ENCODE data around the gene SPECC1L. TPM values are rescaled to one million over a fixed set of nuclear protein-coding genes. Genes with fewer than 3 reads are reported as not detected.

Gene SPECC1L
- total and polyA plus RNA-seq, 10 of the 15 experiments (the other 5 are each of a cell fraction or from before 2014, with no cell fraction given) = 1.9 to 40.6 (median 19.1) TPM

DNA sequence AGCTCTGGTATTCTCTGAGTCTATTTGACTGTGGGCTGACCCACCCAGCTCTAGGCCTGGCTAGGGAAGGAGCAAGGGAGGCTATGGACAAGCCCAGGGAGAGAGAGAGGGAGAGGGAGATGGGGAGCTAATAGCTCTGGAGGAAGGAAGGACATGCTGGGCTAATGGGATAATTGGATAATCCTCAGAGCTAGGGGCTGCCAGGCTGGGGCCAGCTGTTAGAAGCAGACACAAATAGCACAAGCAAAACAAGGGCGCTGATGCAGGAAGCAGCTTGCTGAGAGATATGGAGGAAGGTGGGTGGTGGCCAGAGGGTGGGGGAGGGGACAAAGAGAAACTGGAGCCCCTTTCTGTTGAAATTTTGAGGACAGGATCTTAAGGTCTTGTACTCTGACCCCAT is 180.0 kb downstream of the SPECC1L start:
- ChIA-PET SMC1A (ENCODE audit: uncharacterized antibody, unreplicated experiment) (no interaction called here), CTCF (interaction anchor here (0.6 to 0.7 kb wide), 2 partner anchors 9 to 10 kb away, joined by 3 to 5 read pairs; no protein-coding TSS in a partner anchor), RAD21 (ENCODE audit: unreplicated experiment) (interaction anchor here (0.6 kb wide), 1 partner anchor 19 kb away, joined by 3 read pairs; no protein-coding TSS in a partner anchor), POLR2A (interaction anchor here (1.4 kb wide), 1 partner anchor 16 kb away, joined by 6 read pairs; no protein-coding TSS in a partner anchor)
- ATAC-seq = no peak
- H4K20me1 ChIP-seq (ENCODE audit: control insufficient read depth, insufficient read depth) = no peaks in the 10 kb centered on the region
- no peak for FAIRE-seq
- in situ Hi-C loops (cut with MboI) (no loop called here), intact Hi-C loops (cut with micrococcal nuclease; ENCODE audit: unreplicated experiment) (no loop called here)
- no peaks in the 10 kb centered on the region; the same call in 2 of the 3 replicates for H3K9me3 ChIP-seq (replicated peaks; ENCODE audit: control insufficient read depth, insufficient read depth, low read length)
- no peak overlapping the region for H3K27ac ChIP-seq (ENCODE audit: control insufficient read depth, insufficient read depth)
- WGBS (ENCODE audit: insufficient coverage, insufficient replicate concordance, low lambda C conversion rate, missing lambda C conversion rate) = 50% methylated on average over 1 of the region's 1 CpG
- no peak overlapping the region for H2AFZ ChIP-seq (ENCODE audit: control insufficient read depth, low read depth, low read length)
- H3K4me2 ChIP-seq (ENCODE audit: control insufficient read depth, insufficient read depth) = no peak overlapping the region
- no peaks in the 10 kb centered on the region for H3K27me3 ChIP-seq (replicated peaks in 1 of 2; ENCODE audit: control insufficient read depth in 2 of 2, insufficient read depth in 2 of 2, low read length in 1 of 2)
- H3K4me3 ChIP-seq = no peak overlapping the region
- H3K9ac ChIP-seq (ENCODE audit: control insufficient read depth, insufficient read depth, low read length) = no peak overlapping the region
- no peaks in the 10 kb centered on the region for H3K79me2 ChIP-seq (ENCODE audit: control insufficient read depth, insufficient read depth, low read length)
- DNase-seq (ENCODE audit: low read depth, low spot score) = no peak
- no peaks in the 10 kb centered on the region for H3K36me3 ChIP-seq (ENCODE audit: control insufficient read depth in 2 of 2, insufficient read depth in 2 of 2, low read length in 1 of 2)
- no TSS peak for BruUV-seq (replicated peaks)
- H3K4me1 ChIP-seq (ENCODE audit: control insufficient read depth, insufficient read depth, low read length) = no peaks in the 10 kb centered on the region
- TF ChIP-seq STAT3 (IDR thresholded peaks at IDR 0.05; ENCODE audit: low read depth, low read length) (no peak), POLR2AphosphoS2 (IDR thresholded peaks at IDR 0.05; ENCODE audit: low read depth, low read length) (no peak), TARDBP (IDR thresholded peaks at IDR 0.05; ENCODE audit: borderline replicate concordance) (no peak), NR2C1 (IDR thresholded peaks at IDR 0.05) (no peak), SRF (IDR thresholded peaks at IDR 0.05; ENCODE audit: low read depth in 2 of 2, low read length in 2 of 2) (no peak), SMAD5 (IDR thresholded peaks at IDR 0.05; ENCODE audit: low read depth) (no peak), IKZF1 (conservative IDR thresholded peaks at IDR 0.05) (no peak), RELA (IDR thresholded peaks at IDR 0.05; ENCODE audit: borderline replicate concordance, partially characterized antibody) (no peak), RB1 (IDR thresholded peaks at IDR 0.05; ENCODE audit: borderline replicate concordance) (no peak), BCL11A (IDR thresholded peaks at IDR 0.05; ENCODE audit: low read depth, low read length) (no peak), MYB (IDR thresholded peaks at IDR 0.05; ENCODE audit: borderline replicate concordance, low read depth, low read length) (no peak)
- TF ChIP-seq, protein P1, sequence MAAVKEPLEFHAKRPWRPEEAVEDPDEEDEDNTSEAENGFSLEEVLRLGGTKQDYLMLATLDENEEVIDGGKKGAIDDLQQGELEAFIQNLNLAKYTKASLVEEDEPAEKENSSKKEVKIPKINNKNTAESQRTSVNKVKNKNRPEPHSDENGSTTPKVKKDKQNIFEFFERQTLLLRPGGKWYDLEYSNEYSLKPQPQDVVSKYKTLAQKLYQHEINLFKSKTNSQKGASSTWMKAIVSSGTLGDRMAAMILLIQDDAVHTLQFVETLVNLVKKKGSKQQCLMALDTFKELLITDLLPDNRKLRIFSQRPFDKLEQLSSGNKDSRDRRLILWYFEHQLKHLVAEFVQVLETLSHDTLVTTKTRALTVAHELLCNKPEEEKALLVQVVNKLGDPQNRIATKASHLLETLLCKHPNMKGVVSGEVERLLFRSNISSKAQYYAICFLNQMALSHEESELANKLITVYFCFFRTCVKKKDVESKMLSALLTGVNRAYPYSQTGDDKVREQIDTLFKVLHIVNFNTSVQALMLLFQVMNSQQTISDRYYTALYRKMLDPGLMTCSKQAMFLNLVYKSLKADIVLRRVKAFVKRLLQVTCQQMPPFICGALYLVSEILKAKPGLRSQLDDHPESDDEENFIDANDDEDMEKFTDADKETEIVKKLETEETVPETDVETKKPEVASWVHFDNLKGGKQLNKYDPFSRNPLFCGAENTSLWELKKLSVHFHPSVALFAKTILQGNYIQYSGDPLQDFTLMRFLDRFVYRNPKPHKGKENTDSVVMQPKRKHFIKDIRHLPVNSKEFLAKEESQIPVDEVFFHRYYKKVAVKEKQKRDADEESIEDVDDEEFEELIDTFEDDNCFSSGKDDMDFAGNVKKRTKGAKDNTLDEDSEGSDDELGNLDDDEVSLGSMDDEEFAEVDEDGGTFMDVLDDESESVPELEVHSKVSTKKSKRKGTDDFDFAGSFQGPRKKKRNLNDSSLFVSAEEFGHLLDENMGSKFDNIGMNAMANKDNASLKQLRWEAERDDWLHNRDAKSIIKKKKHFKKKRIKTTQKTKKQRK (IDR thresholded peaks at IDR 0.05; ENCODE audit: low read depth, low read length) = no peak
- TF ChIP-seq, protein P2, sequence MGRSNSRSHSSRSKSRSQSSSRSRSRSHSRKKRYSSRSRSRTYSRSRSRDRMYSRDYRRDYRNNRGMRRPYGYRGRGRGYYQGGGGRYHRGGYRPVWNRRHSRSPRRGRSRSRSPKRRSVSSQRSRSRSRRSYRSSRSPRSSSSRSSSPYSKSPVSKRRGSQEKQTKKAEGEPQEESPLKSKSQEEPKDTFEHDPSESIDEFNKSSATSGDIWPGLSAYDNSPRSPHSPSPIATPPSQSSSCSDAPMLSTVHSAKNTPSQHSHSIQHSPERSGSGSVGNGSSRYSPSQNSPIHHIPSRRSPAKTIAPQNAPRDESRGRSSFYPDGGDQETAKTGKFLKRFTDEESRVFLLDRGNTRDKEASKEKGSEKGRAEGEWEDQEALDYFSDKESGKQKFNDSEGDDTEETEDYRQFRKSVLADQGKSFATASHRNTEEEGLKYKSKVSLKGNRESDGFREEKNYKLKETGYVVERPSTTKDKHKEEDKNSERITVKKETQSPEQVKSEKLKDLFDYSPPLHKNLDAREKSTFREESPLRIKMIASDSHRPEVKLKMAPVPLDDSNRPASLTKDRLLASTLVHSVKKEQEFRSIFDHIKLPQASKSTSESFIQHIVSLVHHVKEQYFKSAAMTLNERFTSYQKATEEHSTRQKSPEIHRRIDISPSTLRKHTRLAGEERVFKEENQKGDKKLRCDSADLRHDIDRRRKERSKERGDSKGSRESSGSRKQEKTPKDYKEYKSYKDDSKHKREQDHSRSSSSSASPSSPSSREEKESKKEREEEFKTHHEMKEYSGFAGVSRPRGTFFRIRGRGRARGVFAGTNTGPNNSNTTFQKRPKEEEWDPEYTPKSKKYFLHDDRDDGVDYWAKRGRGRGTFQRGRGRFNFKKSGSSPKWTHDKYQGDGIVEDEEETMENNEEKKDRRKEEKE (IDR thresholded peaks at IDR 0.05) = no peak
- TF ChIP-seq, protein P3, sequence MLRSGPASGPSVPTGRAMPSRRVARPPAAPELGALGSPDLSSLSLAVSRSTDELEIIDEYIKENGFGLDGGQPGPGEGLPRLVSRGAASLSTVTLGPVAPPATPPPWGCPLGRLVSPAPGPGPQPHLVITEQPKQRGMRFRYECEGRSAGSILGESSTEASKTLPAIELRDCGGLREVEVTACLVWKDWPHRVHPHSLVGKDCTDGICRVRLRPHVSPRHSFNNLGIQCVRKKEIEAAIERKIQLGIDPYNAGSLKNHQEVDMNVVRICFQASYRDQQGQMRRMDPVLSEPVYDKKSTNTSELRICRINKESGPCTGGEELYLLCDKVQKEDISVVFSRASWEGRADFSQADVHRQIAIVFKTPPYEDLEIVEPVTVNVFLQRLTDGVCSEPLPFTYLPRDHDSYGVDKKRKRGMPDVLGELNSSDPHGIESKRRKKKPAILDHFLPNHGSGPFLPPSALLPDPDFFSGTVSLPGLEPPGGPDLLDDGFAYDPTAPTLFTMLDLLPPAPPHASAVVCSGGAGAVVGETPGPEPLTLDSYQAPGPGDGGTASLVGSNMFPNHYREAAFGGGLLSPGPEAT (IDR thresholded peaks at IDR 0.05; ENCODE audit: low read depth) = no peak
- TF ChIP-seq, protein P4, sequence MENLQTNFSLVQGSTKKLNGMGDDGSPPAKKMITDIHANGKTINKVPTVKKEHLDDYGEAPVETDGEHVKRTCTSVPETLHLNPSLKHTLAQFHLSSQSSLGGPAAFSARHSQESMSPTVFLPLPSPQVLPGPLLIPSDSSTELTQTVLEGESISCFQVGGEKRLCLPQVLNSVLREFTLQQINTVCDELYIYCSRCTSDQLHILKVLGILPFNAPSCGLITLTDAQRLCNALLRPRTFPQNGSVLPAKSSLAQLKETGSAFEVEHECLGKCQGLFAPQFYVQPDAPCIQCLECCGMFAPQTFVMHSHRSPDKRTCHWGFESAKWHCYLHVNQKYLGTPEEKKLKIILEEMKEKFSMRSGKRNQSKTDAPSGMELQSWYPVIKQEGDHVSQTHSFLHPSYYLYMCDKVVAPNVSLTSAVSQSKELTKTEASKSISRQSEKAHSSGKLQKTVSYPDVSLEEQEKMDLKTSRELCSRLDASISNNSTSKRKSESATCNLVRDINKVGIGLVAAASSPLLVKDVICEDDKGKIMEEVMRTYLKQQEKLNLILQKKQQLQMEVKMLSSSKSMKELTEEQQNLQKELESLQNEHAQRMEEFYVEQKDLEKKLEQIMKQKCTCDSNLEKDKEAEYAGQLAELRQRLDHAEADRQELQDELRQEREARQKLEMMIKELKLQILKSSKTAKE (IDR thresholded peaks at IDR 0.05; ENCODE audit: low read depth, poor library complexity, severe bottlenecking) = no peak
